Suprapubic skin (tissue), 4 donors: ENCODE measurements around the gene PGA3. TPM values are rescaled to one million over a fixed set of nuclear protein-coding genes. Genes with fewer than 3 reads are reported as not detected.
A peak's percentile ranks its signal among the peaks of the same experiment; 100 is the strongest.
"Not testable (repeated sequence)": the region's sequence is repeated elsewhere in the genome, so short reads cannot be mapped to it uniquely, and the experiment has no call there.

ENCODE experiments used
- DNase-seq, 2 donors: peaks; one replicate each; pipeline ENCODE4 v3.0.0-alpha.2; 2019; ENCODE audit warnings: low spot score in 2 of 2
- H3K27ac ChIP-seq: fragments of 200-600 bp; sonication (generic); one replicate; pipeline ENCODE4 v1.5.1; 2019
- H3K27me3 ChIP-seq: fragments of 200-600 bp; sonication (generic); one replicate; pipeline ENCODE4 v1.5.1; 2019
- H3K36me3 ChIP-seq: fragments of 200-600 bp; sonication (generic); one replicate; pipeline ENCODE4 v1.5.1; 2019
- H3K4me1 ChIP-seq: fragments of 200-600 bp; sonication (generic); one replicate; pipeline ENCODE4 v1.5.1; 2019
- H3K4me3 ChIP-seq: fragments of 200-600 bp; sonication (generic); one replicate; pipeline ENCODE4 v1.5.1; 2019; ENCODE audit warnings: mild to moderate bottlenecking
- H3K9me3 ChIP-seq: fragments of 200-600 bp; sonication (generic); one replicate; pipeline ENCODE4 v1.5.1; 2019
- CTCF ChIP-seq, 2 donors: fragments of 200-600 bp in 1 of 2; fragments of 450-650 bp in 1 of 2; sonication (generic) in 1 of 2; IDR thresholded peaks; one replicate each; pipeline ENCODE4 v1.5.1; 2016 to 2019; ENCODE audit warnings: antibody characterized with exemption in 2 of 2, mild to moderate bottlenecking in 1 of 2, moderate library complexity in 1 of 2
- EP300 ChIP-seq: sonication (generic); formaldehyde crosslinking; IDR thresholded peaks from one replicate; pipeline ENCODE4 v1.6.1; 2017; ENCODE audit warnings: antibody characterized with exemption
- POLR2A ChIP-seq, 2 donors: fragments of 450-650 bp; IDR thresholded peaks; one replicate each; pipeline ENCODE4 v1.6.1; 2017; ENCODE audit warnings: antibody characterized with exemption in 2 of 2, mild to moderate bottlenecking in 2 of 2, moderate library complexity in 2 of 2
- POLR2AphosphoS5 ChIP-seq, 3 donors: sonication (generic); formaldehyde crosslinking; IDR thresholded peaks; one replicate each; pipeline ENCODE4 v1.6.1; 2017; ENCODE audit warnings: antibody characterized with exemption in 3 of 3
- WGBS: methylation state at CpG from one replicate; pipeline ENCODE4 v1.1.5; 2018; 5-methylcytosine and 5-hydroxymethylcytosine counted together
- total RNA-seq, 4 donors: library from RNA; depleted of rRNA; stranded (reverse); fragments of >200 nt; gene quantifications; one replicate each; pipeline ENCODE4 v1.1.0, GENCODE V29; 2016

PGA3 gene
- total RNA-seq, 4 donors from 2014 or later: 2.2 TPM; not detected in 3

DNA sequence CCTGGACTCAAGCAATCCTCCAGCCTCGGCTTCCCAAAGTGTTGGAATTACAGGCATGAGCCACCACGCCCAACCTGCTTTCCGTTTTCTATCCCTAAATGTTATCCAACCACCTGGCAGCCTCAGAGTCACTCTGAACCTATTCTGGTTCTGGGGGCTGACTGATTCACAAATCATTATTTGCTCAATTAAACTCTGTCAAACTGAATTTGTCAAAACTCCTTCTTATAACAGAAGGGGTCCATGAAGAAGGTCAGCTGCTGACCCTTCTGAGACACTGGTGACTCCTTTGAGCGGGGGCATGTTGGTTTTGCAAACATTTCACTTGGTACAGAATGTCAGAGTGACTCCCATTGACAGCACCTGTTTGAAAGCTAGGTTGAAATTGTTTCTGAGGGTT lies 40.3 kb upstream of the PGA3 start:
- no peaks in the 10 kb centered on the region for H3K27me3 ChIP-seq
- DNase-seq: peak in 1 of 2 donors; percentile 38
- H3K36me3 ChIP-seq: no peaks in the 10 kb centered on the region
- 84% methylated on average over 4 of the region's 4 CpGs for WGBS
- H3K4me3 ChIP-seq: no peak overlapping the region
- no peaks in the 10 kb centered on the region for H3K9me3 ChIP-seq
- H3K27ac ChIP-seq: no peak overlapping the region
- H3K4me1 ChIP-seq: peaks cover 38% of the 10 kb centered on the region
- TF ChIP-seq POLR2AphosphoS5 (IDR thresholded peaks at IDR 0.05) (no peak), EP300 (no peak), POLR2A (IDR thresholded peaks at IDR 0.05) (no peak), CTCF (IDR thresholded peaks at IDR 0.05) (no peak)

- peaks cover 28% of the 10 kb centered on the region for H3K4me1 ChIP-seq
- H3K9me3 ChIP-seq: no peaks in the 10 kb centered on the region
- no peak overlapping the region for H3K4me3 ChIP-seq
- no peaks in the 10 kb centered on the region for H3K36me3 ChIP-seq
- no peak overlapping the region for H3K27ac ChIP-seq
- TF ChIP-seq EP300: no peak
- 77% methylated on average over 13 of the region's 13 CpGs for WGBS
- no peaks in the 10 kb centered on the region for H3K27me3 ChIP-seq
- DNase-seq: no peak
These were observed 39.4 kb upstream of the PGA3 start for GRCh38 chr11:61163714-61164605.

DNA sequence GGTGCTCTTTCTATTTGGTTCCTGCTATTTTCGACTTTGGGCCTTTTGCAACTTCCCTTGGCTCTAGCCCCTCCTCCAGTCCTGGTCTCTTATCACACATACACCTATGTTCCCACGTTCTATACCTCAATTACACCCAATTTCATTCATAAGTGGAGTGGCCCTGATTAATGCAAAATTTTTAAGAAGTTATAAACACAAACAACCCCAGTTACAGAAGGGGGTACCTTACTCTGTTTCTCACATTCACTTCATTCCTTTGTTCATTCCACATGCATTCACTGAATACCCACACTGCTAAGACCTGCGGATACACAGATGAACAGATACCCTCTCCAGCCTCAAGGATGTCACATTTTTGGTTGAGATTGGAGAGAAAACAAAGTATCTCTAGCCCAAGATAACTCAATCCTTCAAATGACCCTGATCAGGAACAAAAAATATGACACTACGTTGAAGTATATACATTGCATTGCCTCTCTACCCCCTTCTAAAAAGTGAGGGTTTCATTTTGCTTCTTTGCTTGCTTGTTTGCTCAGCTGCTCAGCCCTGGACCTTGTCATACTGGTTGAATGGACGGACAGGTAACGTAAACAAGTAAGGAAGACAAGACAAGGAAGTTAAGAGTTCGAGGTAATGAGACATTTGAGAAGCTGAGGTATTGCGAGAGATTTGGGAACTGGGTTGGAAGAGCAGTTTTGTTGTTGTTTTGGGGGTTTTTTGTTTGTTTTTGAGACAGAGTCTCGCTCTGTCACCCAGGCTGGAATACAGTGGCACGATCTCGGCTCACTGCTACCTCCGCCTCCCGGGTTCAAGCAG lies 38.5 kb upstream of the PGA3 start:
- DNase-seq: no peak
- H3K36me3 ChIP-seq: no peaks in the 10 kb centered on the region
- no peak overlapping the region for H3K4me3 ChIP-seq
- H3K27me3 ChIP-seq: no peaks in the 10 kb centered on the region
- H3K27ac ChIP-seq: no peak overlapping the region
- TF ChIP-seq POLR2A (IDR thresholded peaks at IDR 0.05) (no peak), CTCF (IDR thresholded peaks at IDR 0.05) (no peak), EP300 (no peak), POLR2AphosphoS5 (IDR thresholded peaks at IDR 0.05) (no peak)
- H3K4me1 ChIP-seq: peaks cover 21% of the 10 kb centered on the region
- H3K9me3 ChIP-seq: no peaks in the 10 kb centered on the region
- 81% methylated on average over 13 of the region's 13 CpGs for WGBS

DNA sequence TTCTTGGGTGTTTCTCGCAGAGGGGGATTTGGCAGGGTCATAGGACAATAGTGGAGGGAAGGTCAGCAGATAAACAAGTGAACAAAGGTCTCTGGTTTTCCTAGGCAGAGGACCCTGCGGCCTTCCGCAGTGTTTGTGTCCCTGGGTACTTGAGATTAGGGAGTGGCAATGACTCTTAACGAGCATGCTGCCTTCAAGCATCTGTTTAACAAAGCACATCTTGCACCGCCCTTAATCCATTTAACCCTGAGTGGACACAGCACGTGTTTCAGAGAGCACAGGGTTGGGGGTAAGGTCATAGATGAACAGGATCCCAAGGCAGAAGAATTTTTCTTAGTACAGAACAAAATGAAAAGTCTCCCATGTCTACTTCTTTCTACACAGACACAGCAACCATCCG lies 37.5 kb upstream of the PGA3 start:
- H3K36me3 ChIP-seq, H3K9me3 ChIP-seq, H3K27ac ChIP-seq, H3K4me3 ChIP-seq, DNase-seq, H3K27me3 ChIP-seq: not testable (repeated sequence)
- H3K4me1 ChIP-seq: peaks cover 11% of the 10 kb centered on the region
- 64% methylated on average over 3 of the region's 7 CpGs for WGBS

GRCh38 chr11:61166331-61166730 lies 37.0 kb upstream of the PGA3 start:
- H3K4me1 ChIP-seq, DNase-seq, H3K9me3 ChIP-seq, H3K36me3 ChIP-seq, H3K27me3 ChIP-seq, H3K4me3 ChIP-seq, H3K27ac ChIP-seq: not testable (repeated sequence)
- WGBS: no CpG with 5 or more reads among the region's 31 CpGs

GRCh38 chr11:61168042-61168688 lies 35.1 kb upstream of the PGA3 start:
- WGBS: 90% methylated on average over 9 of the region's 9 CpGs
- DNase-seq: peak; percentile 8 to 26
- Histone ChIP-seq H3K4me3 (no peak overlapping the region), H3K9me3 (no peaks in the 10 kb centered on the region), H3K27ac (no peak overlapping the region), H3K36me3 (no peaks in the 10 kb centered on the region), H3K27me3 (no peaks in the 10 kb centered on the region), H3K4me1 (no peaks in the 10 kb centered on the region)
- TF ChIP-seq POLR2A (IDR thresholded peaks at IDR 0.05) (no peak), POLR2AphosphoS5 (IDR thresholded peaks at IDR 0.05) (no peak), EP300 (no peak), CTCF (IDR thresholded peaks at IDR 0.05) (no peak)
